ENCODE results near the gene THSD7A. TPM values are rescaled to one million over a fixed set of nuclear protein-coding genes. Genes with fewer than 3 reads are reported as not detected.

THSD7A gene
- total and polyA plus RNA-seq, 10 of the 15 experiments (the other 5 are each of a cell fraction or from before 2014, with no cell fraction given) = 0.03 to 0.09 (median 0.03) TPM; not detected in 7

DNA sequence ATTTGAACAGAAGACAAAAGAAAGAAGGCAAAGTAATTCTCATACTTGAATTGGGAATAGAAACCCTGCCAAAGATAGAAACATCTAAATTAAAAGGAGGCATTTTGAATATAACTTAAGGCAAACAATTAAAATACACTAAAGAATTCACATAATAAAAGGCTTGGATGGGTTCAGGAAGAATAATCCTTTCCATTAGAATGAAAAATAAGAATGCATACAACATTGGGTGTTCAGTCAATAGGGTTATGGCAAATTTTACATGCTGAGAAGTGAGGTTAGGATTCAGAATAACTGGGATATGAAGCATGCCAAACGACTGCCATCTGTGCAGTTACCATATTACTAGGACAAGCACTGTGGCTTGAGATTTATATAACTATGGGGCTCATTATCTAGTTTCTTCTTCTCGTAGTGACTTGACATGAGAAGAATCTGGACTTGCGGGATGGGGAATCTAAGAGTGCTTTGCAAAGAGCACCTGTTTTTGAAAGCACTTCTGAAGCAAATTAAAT lies 326.5 kb downstream of the THSD7A start (continued):
- TF ChIP-seq, protein P1, sequence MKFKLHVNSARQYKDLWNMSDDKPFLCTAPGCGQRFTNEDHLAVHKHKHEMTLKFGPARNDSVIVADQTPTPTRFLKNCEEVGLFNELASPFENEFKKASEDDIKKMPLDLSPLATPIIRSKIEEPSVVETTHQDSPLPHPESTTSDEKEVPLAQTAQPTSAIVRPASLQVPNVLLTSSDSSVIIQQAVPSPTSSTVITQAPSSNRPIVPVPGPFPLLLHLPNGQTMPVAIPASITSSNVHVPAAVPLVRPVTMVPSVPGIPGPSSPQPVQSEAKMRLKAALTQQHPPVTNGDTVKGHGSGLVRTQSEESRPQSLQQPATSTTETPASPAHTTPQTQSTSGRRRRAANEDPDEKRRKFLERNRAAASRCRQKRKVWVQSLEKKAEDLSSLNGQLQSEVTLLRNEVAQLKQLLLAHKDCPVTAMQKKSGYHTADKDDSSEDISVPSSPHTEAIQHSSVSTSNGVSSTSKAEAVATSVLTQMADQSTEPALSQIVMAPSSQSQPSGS (IDR thresholded peaks at IDR 0.05; ENCODE audit: low read length) = no peak
- TF ChIP-seq SREBF1 (IDR thresholded peaks at IDR 0.05; ENCODE audit: low read length) = no peak

DNA sequence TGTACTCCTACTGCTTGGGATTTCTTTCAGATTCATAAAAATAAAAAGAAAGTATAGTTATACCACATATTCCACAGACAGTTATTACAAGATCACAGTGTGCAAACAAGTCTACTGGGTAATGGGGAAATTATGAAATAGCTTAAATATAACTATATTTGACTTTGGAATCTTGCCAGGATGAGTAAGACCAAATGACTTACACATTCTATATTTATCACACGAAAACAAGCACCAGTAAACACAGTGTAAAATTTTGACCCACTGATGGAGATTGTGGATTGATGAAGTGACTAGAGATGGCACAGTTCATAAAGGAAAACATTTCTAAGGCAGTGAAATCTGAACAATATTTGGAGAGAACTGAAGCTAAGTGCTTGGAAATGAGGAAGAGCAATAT lies 339.7 kb downstream of the THSD7A start:
- CTCF ChIA-PET = interaction anchor here (0.6 kb wide), 1 partner anchor 9 kb away, joined by 3 read pairs; no protein-coding TSS in a partner anchor
- no peak for FAIRE-seq
- Histone ChIP-seq H4K20me1 (ENCODE audit: control insufficient read depth, insufficient read depth) (no peaks in the 10 kb centered on the region), H2AFZ (ENCODE audit: control insufficient read depth, low read depth, low read length) (no peak overlapping the region), H3K4me2 (ENCODE audit: control insufficient read depth, insufficient read depth) (no peak overlapping the region), H3K4me1 (ENCODE audit: control insufficient read depth, insufficient read depth, low read length) (no peaks in the 10 kb centered on the region), H3K79me2 (ENCODE audit: control insufficient read depth, insufficient read depth, low read length) (no peaks in the 10 kb centered on the region), H3K27me3 (replicated peaks in 1 of 2; ENCODE audit: control insufficient read depth in 2 of 2, insufficient read depth in 2 of 2, low read length in 1 of 2) (no peaks in the 10 kb centered on the region), H3K36me3 (ENCODE audit: control insufficient read depth in 2 of 2, insufficient read depth in 2 of 2, low read length in 1 of 2) (no peaks in the 10 kb centered on the region), H3K27ac (ENCODE audit: control insufficient read depth, insufficient read depth) (no peak overlapping the region), H3K4me3 (no peak overlapping the region), H3K9me3 (replicated peaks; ENCODE audit: control insufficient read depth, insufficient read depth, low read length) (no peaks in the 10 kb centered on the region), H3K9ac (ENCODE audit: control insufficient read depth, insufficient read depth, low read length) (no peak overlapping the region)
- no peak for DNase-seq (ENCODE audit: low read depth, low spot score)
- WGBS (ENCODE audit: insufficient coverage, insufficient replicate concordance, low lambda C conversion rate, missing lambda C conversion rate) = 0% methylated on average over 1 of the region's 1 CpG
- no peak for ATAC-seq
- in situ Hi-C loops (cut with MboI) (no loop called here), intact Hi-C loops (cut with micrococcal nuclease; ENCODE audit: unreplicated experiment) (no loop called here)
- RAD21 ChIA-PET (ENCODE audit: unreplicated experiment) = no interaction called here
- no peak for TF ChIP-seq RBBP5 (conservative IDR thresholded peaks at IDR 0.05)
- no peak for TF ChIP-seq MTA2 (IDR thresholded peaks at IDR 0.05; ENCODE audit: low read depth)
- no peak for TF ChIP-seq FOS (IDR thresholded peaks at IDR 0.05; ENCODE audit: borderline replicate concordance, extremely low read depth, insufficient read length)
- TF ChIP-seq, protein P2, sequence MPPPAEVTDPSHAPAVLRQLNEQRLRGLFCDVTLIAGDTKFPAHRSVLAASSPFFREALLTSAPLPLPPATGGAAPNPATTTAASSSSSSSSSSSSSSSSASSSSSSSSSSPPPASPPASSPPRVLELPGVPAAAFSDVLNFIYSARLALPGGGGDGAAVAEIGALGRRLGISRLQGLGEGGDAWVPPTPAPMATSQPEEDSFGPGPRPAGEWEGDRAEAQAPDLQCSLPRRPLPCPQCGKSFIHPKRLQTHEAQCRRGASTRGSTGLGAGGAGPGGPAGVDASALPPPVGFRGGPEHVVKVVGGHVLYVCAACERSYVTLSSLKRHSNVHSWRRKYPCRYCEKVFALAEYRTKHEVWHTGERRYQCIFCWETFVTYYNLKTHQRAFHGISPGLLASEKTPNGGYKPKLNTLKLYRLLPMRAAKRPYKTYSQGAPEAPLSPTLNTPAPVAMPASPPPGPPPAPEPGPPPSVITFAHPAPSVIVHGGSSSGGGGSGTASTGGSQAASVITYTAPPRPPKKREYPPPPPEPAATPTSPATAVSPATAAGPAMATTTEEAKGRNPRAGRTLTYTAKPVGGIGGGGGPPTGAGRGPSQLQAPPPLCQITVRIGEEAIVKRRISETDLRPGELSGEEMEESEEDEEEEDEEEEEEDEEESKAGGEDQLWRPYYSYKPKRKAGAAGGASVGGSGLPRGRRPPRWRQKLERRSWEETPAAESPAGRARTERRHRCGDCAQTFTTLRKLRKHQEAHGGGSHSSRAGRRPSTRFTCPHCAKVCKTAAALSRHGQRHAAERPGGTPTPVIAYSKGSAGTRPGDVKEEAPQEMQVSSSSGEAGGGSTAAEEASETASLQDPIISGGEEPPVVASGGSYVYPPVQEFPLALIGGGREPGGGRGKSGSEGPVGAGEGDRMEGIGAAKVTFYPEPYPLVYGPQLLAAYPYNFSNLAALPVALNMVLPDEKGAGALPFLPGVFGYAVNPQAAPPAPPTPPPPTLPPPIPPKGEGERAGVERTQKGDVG (CRISPR knock-in tag; IDR thresholded peaks at IDR 0.05) = no peak
- no peak for TF ChIP-seq BACH1 (IDR thresholded peaks at IDR 0.05; ENCODE audit: borderline replicate concordance)
- no TSS peak for BruUV-seq (replicated peaks)
- POLR2A ChIA-PET = no interaction called here
- SMC1A ChIA-PET (ENCODE audit: uncharacterized antibody, unreplicated experiment) = no interaction called here
